K562 (cell line): Measurements from ENCODE around the gene SPTBN2. TPM values are rescaled to one million over a fixed set of nuclear protein-coding genes. Genes with fewer than 3 reads are reported as not detected.

Experiments used
- BRD4 ChIP-seq: fragments of 200-600 bp; sonication (generic); IDR thresholded peaks from 2 replicates; pipeline ENCODE4 v1.6.1; 2017; ENCODE audit warnings: inconsistent platforms
- CHCHD3 ChIP-seq: fragments of 250-450 bp; sonication (Bioruptor Pico); IDR thresholded peaks from 2 replicates; pipeline ENCODE4 v2.1.2; 2022; ENCODE audit warnings: mild to moderate bottlenecking
- CTBP1 ChIP-seq: fragments of 450-650 bp; IDR thresholded peaks from 2 replicates; pipeline ENCODE4 v1.6.1; 2016; ENCODE audit warnings: borderline replicate concordance
- EGR1 ChIP-seq: fragments of 450-650 bp; conservative IDR thresholded peaks from 2 replicates; pipeline ENCODE4 v1.6.1; 2017; ENCODE audit warnings: mild to moderate bottlenecking
- ELF2 ChIP-seq: fragments of 250-450 bp; sonication (Bioruptor Pico); IDR thresholded peaks from 2 replicates; pipeline ENCODE4 v1.5.0; 2021; ENCODE audit warnings: mild to moderate bottlenecking
- ESRRA ChIP-seq: fragments of 450-650 bp; IDR thresholded peaks from 2 replicates; pipeline ENCODE4 v1.6.1; 2014; ENCODE audit warnings: low read depth, mild to moderate bottlenecking, moderate library complexity, borderline replicate concordance
- HDAC6 ChIP-seq: IDR thresholded peaks from 2 replicates; pipeline ENCODE4 v1.6.1; 2012; ENCODE audit warnings: low read depth, mild to moderate bottlenecking, control low read depth, inconsistent platforms, low read length, moderate library complexity
- KLF1 ChIP-seq: fragments of 450-650 bp; IDR thresholded peaks from 2 replicates; pipeline ENCODE4 v1.6.1; 2016; ENCODE audit warnings: missing genetic modification characterization, missing compliant biosample characterization
- LCOR ChIP-seq: sonication (generic); formaldehyde crosslinking; IDR thresholded peaks from 2 replicates; pipeline ENCODE4 v1.8.0; 2022; ENCODE audit warnings: mild to moderate bottlenecking, missing genetic modification reagents
- MBD2 ChIP-seq: sonication (generic); IDR thresholded peaks from 2 replicates; pipeline ENCODE4 v1.6.1; 2016; ENCODE audit warnings: low read depth, borderline replicate concordance
- PHTF2 ChIP-seq: fragments of 250-450 bp; sonication (Bioruptor Pico); IDR thresholded peaks from 2 replicates; pipeline ENCODE4 v1.5.0; 2021; ENCODE audit warnings: mild to moderate bottlenecking
- POLR2AphosphoS5 ChIP-seq: IDR thresholded peaks from 2 replicates; pipeline ENCODE4 v1.6.1; 2011; ENCODE audit warnings: mild to moderate bottlenecking, low read depth, low read length, moderate library complexity; ENCODE audit not compliant: control insufficient read depth, insufficient read depth
- POLR2G ChIP-seq: fragments of 200-400 bp; formaldehyde crosslinking; IDR thresholded peaks from 2 replicates; pipeline ENCODE4 v1.6.1; 2017; ENCODE audit warnings: low read depth, mild to moderate bottlenecking, antibody characterized with exemption, low read length, moderate library complexity
- SMARCA4 ChIP-seq: fragments of 450-650 bp; IDR thresholded peaks from 2 replicates; pipeline ENCODE4 v1.6.1; 2016
- SMARCE1 ChIP-seq: fragments of 450-650 bp; IDR thresholded peaks from 2 replicates; pipeline ENCODE4 v1.7.1; 2016; ENCODE audit warnings: mild to moderate bottlenecking
- SRSF1 ChIP-seq: fragments of 200-400 bp; formaldehyde crosslinking; IDR thresholded peaks from 2 replicates; pipeline ENCODE4 v1.6.1; 2017; ENCODE audit warnings: mild to moderate bottlenecking, low read depth, low read length, moderate library complexity
- ZFPM2 ChIP-seq: fragments of 250-450 bp; sonication (Bioruptor Pico); IDR thresholded peaks from 2 replicates; pipeline ENCODE4 v1.5.1; 2022; ENCODE audit warnings: mild to moderate bottlenecking
- ZKSCAN3 ChIP-seq: fragments of 250-450 bp; sonication (Bioruptor Pico); IDR thresholded peaks from 2 replicates; pipeline ENCODE4 v1.4.0; 2020
- ZNF384 ChIP-seq: IDR thresholded peaks from 2 replicates; pipeline ENCODE4 v1.6.1; 2012; ENCODE audit warnings: low read depth, low read length, improper control_type of control experiment
- ZNF444 ChIP-seq: fragments of 250-450 bp; sonication (Bioruptor Pico); IDR thresholded peaks from 2 replicates; pipeline ENCODE4 v1.4.0; 2020; ENCODE audit warnings: mild to moderate bottlenecking, moderate library complexity
- polyA plus RNA-seq, 8 experiments: library from polyadenylated mRNA; depleted of rRNA in 4 of 8; stranded (reverse) in 5 of 8; unstranded in 3 of 8; fragments of >200 nt; fragmentation: Nextera tagmentation in 2 of 8; fragmentation: Illumina TruSeq in 1 of 8; extraction: Ambion mirVana in 2 of 8; extraction: Trizol in 1 of 8; gene quantifications; 2 replicates each; pipeline versions ENCODE4 v1.2.1 to v1.2.3, GENCODE V29; 2011 to 2014; ENCODE audit warnings: inconsistent platforms in 1 of 8, missing spikeins in 1 of 8
- total RNA-seq, 7 experiments: library from RNA; depleted of rRNA in 6 of 7; stranded (reverse); fragments of >200 nt in 6 of 7; fragmentation: Illumina TruSeq in 2 of 7; extraction: Trizol in 2 of 7; gene quantifications; 2 replicates each; pipeline versions ENCODE4 v1.2.1 to v1.2.3, GENCODE V29; 2011 to 2021; ENCODE audit warnings: low replicate concordance in 1 of 7
- TF ChIP-seq, protein P1 (sequence below): sonication (generic); IDR thresholded peaks from 2 replicates; pipeline ENCODE4 v1.6.1; 2016
- TF ChIP-seq, protein P2 (sequence below), 2 experiments: fragments of 450-650 bp in 1 of 2; sonication (generic) in 1 of 2; formaldehyde crosslinking in 1 of 2; IDR thresholded peaks in 1 of 2; conservative IDR thresholded peaks in 1 of 2; 2 replicates each; pipeline versions ENCODE4 v1.6.1 to v1.8.1; 2016 to 2023; ENCODE audit warnings: mild to moderate bottlenecking in 2 of 2, moderate library complexity in 2 of 2, inconsistent platforms in 1 of 2, missing genetic modification reagents in 1 of 2
- TF ChIP-seq, protein P3 (sequence below): sonication (generic); formaldehyde crosslinking; IDR thresholded peaks from 2 replicates; pipeline ENCODE4 v1.8.0; 2022; ENCODE audit warnings: missing genetic modification reagents, mild to moderate bottlenecking, borderline replicate concordance
- TF ChIP-seq, protein P4 (sequence below): fragments of 250-450 bp; sonication (Bioruptor Pico); IDR thresholded peaks from 2 replicates; pipeline ENCODE4 v1.5.0; 2020; ENCODE audit warnings: mild to moderate bottlenecking, borderline replicate concordance

Gene SPTBN2
- total and polyA plus RNA-seq, 9 of the 15 experiments (the other 6 are each of a cell fraction or from before 2014, with no cell fraction given): 0.38 to 56.5 (median 19.7) TPM

DNA sequence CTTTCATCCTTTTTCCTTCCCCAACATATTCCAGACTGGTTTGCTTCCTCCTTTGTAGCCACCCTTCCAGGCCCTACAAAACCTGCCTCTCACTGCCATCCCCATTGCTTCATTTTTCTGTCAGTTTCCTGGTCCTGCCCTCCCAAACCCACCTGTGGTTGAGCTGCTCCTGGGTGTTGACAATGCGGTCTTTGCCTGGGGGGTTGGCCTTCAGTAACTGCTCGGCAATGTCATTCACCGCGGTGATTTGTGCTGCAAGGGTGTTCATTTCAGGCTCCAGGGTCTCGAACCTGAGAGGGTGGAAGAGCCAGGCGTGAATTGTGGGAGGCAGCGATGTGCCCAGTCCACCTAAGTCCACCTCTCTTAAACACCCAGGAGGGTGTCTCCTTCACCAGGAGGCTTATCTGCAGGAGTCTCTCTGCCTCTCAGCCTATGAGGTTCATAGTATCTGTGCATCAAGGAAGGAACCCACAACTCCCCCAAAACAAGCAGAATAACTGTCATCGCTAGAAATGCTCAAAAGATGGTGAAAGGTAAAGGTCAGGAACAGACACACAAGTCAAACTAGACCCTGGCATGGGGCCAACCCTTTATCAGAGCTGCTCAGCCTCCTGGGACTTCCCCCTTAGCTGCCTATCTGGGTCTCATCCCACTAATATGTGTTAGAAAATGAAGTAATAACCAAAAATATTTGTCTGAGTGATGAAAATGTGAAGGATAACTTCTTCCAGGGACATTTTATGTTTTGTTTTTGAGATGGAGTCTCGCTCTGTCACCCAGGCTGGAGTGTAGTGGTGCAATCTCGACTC is 27.4 kb downstream of the SPTBN2 start (continued):
- TF ChIP-seq EGR1 (no peak; the same call in 1 of the 2 replicates), MBD2 (peak; percentile 53), ESRRA (peak; percentile 89), ZNF384 (no peak), SRSF1 (no peak), ZKSCAN3 (CRISPR knock-in tag) (no peak), POLR2AphosphoS5 (peak; percentile 87), ELF2 (CRISPR knock-in tag) (no peak), POLR2G (no peak), ZFPM2 (CRISPR knock-in tag) (no peak), CTBP1 (peak; percentile 99), SMARCE1 (peak; percentile 93), CHCHD3 (no peak), ZNF444 (CRISPR knock-in tag) (no peak), SMARCA4 (peak; percentile 95), KLF1 (tag) (no peak), BRD4 (no peak), LCOR (peak; percentile 98), PHTF2 (CRISPR knock-in tag) (no peak), HDAC6 (no peak)
- TF ChIP-seq, protein P1, sequence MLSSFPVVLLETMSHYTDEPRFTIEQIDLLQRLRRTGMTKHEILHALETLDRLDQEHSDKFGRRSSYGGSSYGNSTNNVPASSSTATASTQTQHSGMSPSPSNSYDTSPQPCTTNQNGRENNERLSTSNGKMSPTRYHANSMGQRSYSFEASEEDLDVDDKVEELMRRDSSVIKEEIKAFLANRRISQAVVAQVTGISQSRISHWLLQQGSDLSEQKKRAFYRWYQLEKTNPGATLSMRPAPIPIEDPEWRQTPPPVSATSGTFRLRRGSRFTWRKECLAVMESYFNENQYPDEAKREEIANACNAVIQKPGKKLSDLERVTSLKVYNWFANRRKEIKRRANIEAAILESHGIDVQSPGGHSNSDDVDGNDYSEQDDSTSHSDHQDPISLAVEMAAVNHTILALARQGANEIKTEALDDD: peak; percentile 82
- TF ChIP-seq, protein P2, sequence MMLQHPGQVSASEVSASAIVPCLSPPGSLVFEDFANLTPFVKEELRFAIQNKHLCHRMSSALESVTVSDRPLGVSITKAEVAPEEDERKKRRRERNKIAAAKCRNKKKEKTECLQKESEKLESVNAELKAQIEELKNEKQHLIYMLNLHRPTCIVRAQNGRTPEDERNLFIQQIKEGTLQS (IDR thresholded peaks at IDR 0.05): peak; percentile 68
- TF ChIP-seq, protein P2 (CRISPR knock-in tag; conservative IDR thresholded peaks at IDR 0.05): no peak
- TF ChIP-seq, protein P3, sequence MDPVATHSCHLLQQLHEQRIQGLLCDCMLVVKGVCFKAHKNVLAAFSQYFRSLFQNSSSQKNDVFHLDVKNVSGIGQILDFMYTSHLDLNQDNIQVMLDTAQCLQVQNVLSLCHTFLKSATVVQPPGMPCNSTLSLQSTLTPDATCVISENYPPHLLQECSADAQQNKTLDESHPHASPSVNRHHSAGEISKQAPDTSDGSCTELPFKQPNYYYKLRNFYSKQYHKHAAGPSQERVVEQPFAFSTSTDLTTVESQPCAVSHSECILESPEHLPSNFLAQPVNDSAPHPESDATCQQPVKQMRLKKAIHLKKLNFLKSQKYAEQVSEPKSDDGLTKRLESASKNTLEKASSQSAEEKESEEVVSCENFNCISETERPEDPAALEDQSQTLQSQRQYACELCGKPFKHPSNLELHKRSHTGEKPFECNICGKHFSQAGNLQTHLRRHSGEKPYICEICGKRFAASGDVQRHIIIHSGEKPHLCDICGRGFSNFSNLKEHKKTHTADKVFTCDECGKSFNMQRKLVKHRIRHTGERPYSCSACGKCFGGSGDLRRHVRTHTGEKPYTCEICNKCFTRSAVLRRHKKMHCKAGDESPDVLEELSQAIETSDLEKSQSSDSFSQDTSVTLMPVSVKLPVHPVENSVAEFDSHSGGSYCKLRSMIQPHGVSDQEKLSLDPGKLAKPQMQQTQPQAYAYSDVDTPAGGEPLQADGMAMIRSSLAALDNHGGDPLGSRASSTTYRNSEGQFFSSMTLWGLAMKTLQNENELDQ: no peak
- TF ChIP-seq, protein P4, sequence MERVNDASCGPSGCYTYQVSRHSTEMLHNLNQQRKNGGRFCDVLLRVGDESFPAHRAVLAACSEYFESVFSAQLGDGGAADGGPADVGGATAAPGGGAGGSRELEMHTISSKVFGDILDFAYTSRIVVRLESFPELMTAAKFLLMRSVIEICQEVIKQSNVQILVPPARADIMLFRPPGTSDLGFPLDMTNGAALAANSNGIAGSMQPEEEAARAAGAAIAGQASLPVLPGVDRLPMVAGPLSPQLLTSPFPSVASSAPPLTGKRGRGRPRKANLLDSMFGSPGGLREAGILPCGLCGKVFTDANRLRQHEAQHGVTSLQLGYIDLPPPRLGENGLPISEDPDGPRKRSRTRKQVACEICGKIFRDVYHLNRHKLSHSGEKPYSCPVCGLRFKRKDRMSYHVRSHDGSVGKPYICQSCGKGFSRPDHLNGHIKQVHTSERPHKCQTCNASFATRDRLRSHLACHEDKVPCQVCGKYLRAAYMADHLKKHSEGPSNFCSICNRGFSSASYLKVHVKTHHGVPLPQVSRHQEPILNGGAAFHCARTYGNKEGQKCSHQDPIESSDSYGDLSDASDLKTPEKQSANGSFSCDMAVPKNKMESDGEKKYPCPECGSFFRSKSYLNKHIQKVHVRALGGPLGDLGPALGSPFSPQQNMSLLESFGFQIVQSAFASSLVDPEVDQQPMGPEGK (CRISPR knock-in tag): no peak
